Stomach smooth muscle (tissue), 2 donors: ENCODE results near the gene TMOD2.

Experiments
- H3K27ac ChIP-seq: one replicate; pipeline ENCODE4 v1.7.0; 2013; ENCODE audit warnings: mild to moderate bottlenecking, low read length, inconsistent platforms
- H3K27me3 ChIP-seq, 2 donors: one replicate each; pipeline ENCODE4 v1.7.0; 2013; ENCODE audit warnings: low read length in 2 of 2; ENCODE audit not compliant: insufficient read depth in 2 of 2, control insufficient read depth in 1 of 2
- H3K36me3 ChIP-seq, 2 donors: one replicate each; pipeline ENCODE4 v1.7.0; 2013; ENCODE audit warnings: low read length in 2 of 2; ENCODE audit not compliant: control insufficient read depth in 2 of 2, insufficient read depth in 2 of 2
- H3K4me1 ChIP-seq: one replicate; pipeline ENCODE4 v1.7.0; 2013; ENCODE audit warnings: low read length; ENCODE audit not compliant: control insufficient read depth, insufficient read depth
- H3K4me3 ChIP-seq, 2 donors: one replicate each; pipeline ENCODE4 v1.7.0; 2013; ENCODE audit warnings: low read length in 2 of 2
- H3K9ac ChIP-seq, 2 donors: one replicate each; pipeline ENCODE4 v1.7.0; 2013; ENCODE audit warnings: low read length in 2 of 2, mild to moderate bottlenecking in 1 of 2
- H3K9me3 ChIP-seq, 2 donors: one replicate each; pipeline ENCODE4 v1.7.0; 2013; ENCODE audit warnings: low read length in 2 of 2; ENCODE audit not compliant: control insufficient read depth in 2 of 2
- donor health status: healthy.
- donor health status: Pancreatic carcinoma.

The TMOD2 gene

DNA sequence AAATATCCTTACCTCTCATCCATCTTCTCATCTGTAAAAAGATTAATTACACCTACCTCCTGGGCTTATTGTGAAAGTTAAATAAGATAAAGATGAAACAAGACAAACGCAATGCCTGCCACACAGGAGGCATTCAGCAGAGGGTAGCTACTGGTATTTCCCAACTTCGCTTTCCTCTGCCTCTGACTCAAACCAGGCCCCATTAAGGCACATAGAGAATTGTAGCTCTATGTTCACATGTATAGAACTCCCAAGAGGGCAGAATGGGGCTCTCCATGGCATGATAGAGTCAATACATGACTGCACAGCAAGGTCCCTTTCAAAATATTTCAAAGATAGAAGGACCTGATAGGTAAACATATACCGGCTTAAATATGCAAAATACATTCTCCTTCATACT, 15.3 kb upstream of the TMOD2 start:
- Histone ChIP-seq H3K27ac (peak overlapping the region; percentile 53), H3K9ac (peak overlapping the region; percentile 47 to 54), H3K36me3 (no peaks in the 10 kb centered on the region), H3K4me3 (peak overlapping the region; percentile 62 to 83), H3K4me1 (peaks cover 36% of the 10 kb centered on the region), H3K9me3 (no peaks in the 10 kb centered on the region), H3K27me3 (no peaks in the 10 kb centered on the region)

GRCh38 chr15:51736751-51737521, 14.5 kb upstream of the TMOD2 start:
- H3K27me3 ChIP-seq = no peaks in the 10 kb centered on the region
- peak overlapping the region; percentile 54 to 69 for H3K9ac ChIP-seq
- H3K4me3 ChIP-seq = peak overlapping the region; percentile 62 to 83
- peak overlapping the region; percentile 76 for H3K27ac ChIP-seq
- no peaks in the 10 kb centered on the region for H3K36me3 ChIP-seq
- no peaks in the 10 kb centered on the region for H3K9me3 ChIP-seq
- peaks cover 28% of the 10 kb centered on the region for H3K4me1 ChIP-seq

DNA sequence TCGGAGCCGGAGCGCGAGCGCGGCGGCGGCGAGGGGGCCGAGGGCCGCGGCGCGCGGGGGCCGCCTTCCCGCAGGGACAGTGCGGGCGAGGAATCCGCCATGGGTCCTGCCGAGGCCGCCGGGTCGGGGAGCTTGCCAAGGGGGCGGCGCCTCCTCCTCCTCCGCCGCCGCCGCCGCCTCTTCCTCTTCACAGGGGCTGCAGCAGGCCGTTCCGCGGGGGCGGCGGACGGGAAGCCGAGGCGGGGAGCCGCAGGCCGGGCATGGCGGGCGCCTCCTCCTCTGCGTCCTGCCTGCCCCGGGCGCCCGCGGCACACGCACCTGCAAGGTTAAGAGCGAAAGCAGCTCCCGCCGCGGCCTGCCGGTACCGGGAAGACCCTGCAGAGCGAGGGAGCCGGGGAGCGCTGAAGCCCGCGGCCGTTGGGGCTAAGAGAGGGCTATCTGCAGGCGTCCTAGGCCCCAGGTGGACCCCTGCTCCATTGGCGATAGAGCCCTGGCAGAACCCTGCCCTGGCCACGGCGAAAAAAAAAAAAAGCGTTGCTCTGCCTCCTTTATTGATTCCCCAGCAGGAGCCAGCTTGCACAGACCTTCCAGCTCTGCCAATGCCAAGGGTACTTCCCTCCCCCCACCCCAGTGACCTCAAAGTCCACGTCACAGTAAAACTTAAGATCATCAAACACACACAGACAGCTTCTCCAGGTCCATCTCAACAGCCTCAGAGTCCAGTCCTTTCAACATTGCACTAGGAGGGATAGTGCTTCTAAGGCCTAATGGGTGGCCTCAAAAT, 13.7 kb upstream of the TMOD2 start, which contains the start of gene LYSMD2:
LYSMD2 (minus strand) TSS at position 134 of the 784 bp plus-strand sequence; CDS start at position 101, 33 bp downstream.
- Histone ChIP-seq H3K4me3 (peak within 1 kb of the TSS; percentile 68 to 83), H3K4me1 (peaks cover 20% of the 10 kb centered on the region), H3K9me3 (no peaks in the 10 kb centered on the region)

GRCh38 chr15:51738553-51738952, 12.8 kb upstream of the TMOD2 start:
- Histone ChIP-seq H3K9me3 (no peaks in the 10 kb centered on the region), H3K27ac (peak overlapping the region; percentile 76), H3K36me3 (no peaks in the 10 kb centered on the region), H3K4me3 (peak overlapping the region; percentile 68 to 83), H3K9ac (peak overlapping the region; percentile 67 to 74), H3K27me3 (no peaks in the 10 kb centered on the region), H3K4me1 (peaks cover 20% of the 10 kb centered on the region)

More for the DNA sequence above, 13.7 kb upstream of the TMOD2 start, which contains the start of gene LYSMD2:
- no peaks in the 10 kb centered on the region for H3K36me3 ChIP-seq
- H3K27me3 ChIP-seq = no peaks in the 10 kb centered on the region
- peak within 1 kb of the TSS; percentile 67 to 74 for H3K9ac ChIP-seq
- peak within 1 kb of the TSS; percentile 76 for H3K27ac ChIP-seq

- no peak overlapping the region for H3K27ac ChIP-seq
- no peak overlapping the region for H3K4me3 ChIP-seq
- no peaks in the 10 kb centered on the region for H3K36me3 ChIP-seq
- H3K27me3 ChIP-seq = no peaks in the 10 kb centered on the region
- H3K9ac ChIP-seq = no peak overlapping the region
- H3K9me3 ChIP-seq = no peaks in the 10 kb centered on the region
- peaks cover 20% of the 10 kb centered on the region for H3K4me1 ChIP-seq
These were observed 12.2 kb upstream of the TMOD2 start for GRCh38 chr15:51739061-51739712.

GRCh38 chr15:51749307-51749706, 2.1 kb upstream of the TMOD2 start:
- peaks cover 9% of the 10 kb centered on the region for H3K4me1 ChIP-seq
- no peaks in the 10 kb centered on the region for H3K36me3 ChIP-seq
- no peak overlapping the region for H3K27ac ChIP-seq
- H3K9ac ChIP-seq = no peak overlapping the region
- H3K9me3 ChIP-seq = no peaks in the 10 kb centered on the region
- H3K4me3 ChIP-seq = no peak overlapping the region
- H3K27me3 ChIP-seq = no peaks in the 10 kb centered on the region

DNA sequence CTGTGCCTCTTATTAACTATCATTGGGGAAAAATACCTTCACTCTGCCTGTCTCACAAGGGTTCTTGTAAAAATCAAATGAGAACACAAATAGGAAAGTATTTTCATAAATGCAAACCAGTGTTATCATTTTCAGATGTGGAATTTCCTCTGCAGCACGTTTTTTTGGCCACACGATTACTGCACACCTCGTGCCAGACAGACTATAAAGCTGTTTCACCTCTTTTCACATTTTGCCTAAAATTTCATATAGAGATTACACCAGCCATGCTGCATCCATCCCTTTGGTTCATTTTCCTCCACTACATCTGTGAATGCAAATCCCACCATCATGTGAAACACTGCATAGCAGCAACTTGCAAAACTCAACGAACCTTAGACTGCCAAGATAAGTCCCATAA, 1.2 kb upstream of the TMOD2 start:
- H3K27me3 ChIP-seq = no peaks in the 10 kb centered on the region
- H3K9ac ChIP-seq = no peak overlapping the region
- no peaks in the 10 kb centered on the region for H3K36me3 ChIP-seq
- H3K4me1 ChIP-seq = peaks cover 9% of the 10 kb centered on the region
- H3K4me3 ChIP-seq = no peak overlapping the region
- H3K9me3 ChIP-seq = no peaks in the 10 kb centered on the region
- no peak overlapping the region for H3K27ac ChIP-seq

DNA sequence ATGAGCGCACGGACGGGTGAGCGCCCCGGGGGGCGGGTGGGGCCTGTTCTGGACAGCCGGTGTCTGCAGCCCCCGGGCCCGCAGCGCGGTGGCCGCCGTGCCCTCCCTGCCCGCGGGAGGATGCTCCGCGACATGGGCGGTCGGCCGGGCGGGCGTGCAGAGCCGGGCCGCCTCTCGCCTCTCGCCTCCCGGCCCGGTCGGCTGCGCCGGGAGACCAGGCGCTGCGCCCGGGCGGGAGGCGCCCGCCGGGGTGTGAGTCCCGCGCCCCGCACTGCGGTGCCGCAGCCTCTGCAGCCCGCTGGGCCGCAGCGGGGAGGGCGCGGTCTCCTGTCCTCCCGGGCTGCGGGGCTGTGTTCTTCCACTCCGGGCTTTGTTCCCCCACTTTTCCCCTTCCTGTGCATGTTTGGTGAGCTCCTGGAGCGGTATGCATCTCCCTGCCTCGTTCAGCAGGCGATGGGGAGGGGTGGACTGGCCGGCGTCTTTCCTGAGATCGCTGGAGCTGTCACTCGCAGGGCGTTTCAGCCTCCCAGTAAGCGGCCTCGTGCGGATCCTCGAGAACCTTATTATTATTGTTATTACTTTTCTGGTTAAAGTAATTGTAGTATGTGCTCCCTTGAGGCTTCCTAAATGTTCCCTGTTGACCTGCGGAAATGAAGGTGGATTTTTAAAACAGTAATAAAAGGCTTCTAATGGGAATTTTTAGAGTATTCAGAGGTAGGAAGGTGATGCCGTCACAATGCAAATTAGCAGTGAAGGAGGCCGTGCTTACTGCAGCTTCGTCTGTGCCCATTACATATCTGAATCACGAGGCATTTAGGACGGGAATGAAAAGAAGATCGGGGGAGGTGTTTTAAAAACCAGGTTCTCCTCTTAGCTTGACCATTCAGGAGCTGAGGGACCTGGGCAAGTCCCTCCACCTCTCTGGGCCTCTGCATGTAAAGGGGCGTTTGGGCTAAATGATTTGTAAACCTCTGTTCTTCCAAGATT, 593 bp downstream of the TMOD2 start:
- peaks cover 0 to 2% of the 10 kb centered on the region in 2 donors for H3K36me3 ChIP-seq
- peak overlapping the region; percentile 52 to 55 for H3K9ac ChIP-seq
- H3K9me3 ChIP-seq = no peaks in the 10 kb centered on the region
- H3K4me3 ChIP-seq = peak overlapping the region; percentile 68 to 84
- H3K4me1 ChIP-seq = peaks cover 9% of the 10 kb centered on the region
- H3K27ac ChIP-seq = no peak overlapping the region
- H3K27me3 ChIP-seq = no peaks in the 10 kb centered on the region

- H3K4me1 ChIP-seq = peaks cover 9% of the 10 kb centered on the region
- peaks cover 0 to 2% of the 10 kb centered on the region in 2 donors for H3K36me3 ChIP-seq
- no peak overlapping the region for H3K4me3 ChIP-seq
- H3K9me3 ChIP-seq = no peaks in the 10 kb centered on the region
- H3K9ac ChIP-seq = peak overlapping the region in 1 of 2 donors; percentile 52
- no peak overlapping the region for H3K27ac ChIP-seq
- no peaks in the 10 kb centered on the region for H3K27me3 ChIP-seq
These were observed 1.5 kb downstream of the TMOD2 start for GRCh38 chr15:51752888-51753287.
